SU-DHL-6 (cell line): ENCODE measurements around the gene JMY.
A peak's percentile ranks its signal among the peaks of the same experiment; 100 is the strongest.

Experiments
- H2AFZ ChIP-seq: fragments of 200-600 bp; sonication (generic); 2 replicates; pipeline ENCODE4 v1.6.1; 2014; ENCODE audit warnings: low read depth, mild to moderate bottlenecking, moderate library complexity, mixed read lengths, antibody characterized with exemption, low read length; ENCODE audit not compliant: severe bottlenecking
- H3F3A ChIP-seq: fragments of 200-600 bp; shearing (Covaris generic); 2 replicates; pipeline ENCODE4 v1.6.0; 2016; ENCODE audit warnings: antibody characterized with exemption, mild to moderate bottlenecking; ENCODE audit not compliant: insufficient read depth
- H3K27ac ChIP-seq: fragments of 200-600 bp; sonication (generic); 2 replicates; pipeline ENCODE4 v1.5.1; 2016; ENCODE audit warnings: low read depth, mild to moderate bottlenecking, low read length, moderate library complexity, mixed read lengths
- H3K27me3 ChIP-seq: fragments of 200-600 bp; sonication (generic), shearing (Covaris generic); 2 replicates; pipeline ENCODE4 v1.6.0; 2014; ENCODE audit warnings: mild to moderate bottlenecking, low read length
- H3K36me3 ChIP-seq: fragments of 200-600 bp; sonication (generic); 2 replicates; pipeline ENCODE4 v1.6.1; 2014; ENCODE audit warnings: mild to moderate bottlenecking, low read length, mixed read lengths
- H3K4me2 ChIP-seq: fragments of 300-600, 200-600 bp; shearing (Covaris generic), sonication (generic); 2 replicates; pipeline ENCODE4 v1.6.0; 2014; ENCODE audit warnings: low read length, low read depth, mild to moderate bottlenecking; ENCODE audit not compliant: poor library complexity, severe bottlenecking
- H3K4me3 ChIP-seq: fragments of 200-600 bp; sonication (generic); 2 replicates; pipeline ENCODE4 v1.5.1; 2014; ENCODE audit warnings: antibody characterized with exemption, low read length, mild to moderate bottlenecking, mixed read lengths; ENCODE audit not compliant: insufficient read depth, poor library complexity, severe bottlenecking
- H3K79me2 ChIP-seq: fragments of 200-600 bp; sonication (generic); 2 replicates; pipeline ENCODE4 v1.6.1; 2014; ENCODE audit warnings: mild to moderate bottlenecking, low read length, moderate library complexity; ENCODE audit not compliant: insufficient read depth
- H3K9ac ChIP-seq: fragments of 200-600 bp; sonication (generic); 2 replicates; pipeline ENCODE4 v1.7.0; 2014; ENCODE audit warnings: mild to moderate bottlenecking, low read length
- H3K9me2 ChIP-seq: fragments of 200-600 bp; sonication (generic); replicated peaks from 2 replicates; pipeline ENCODE4 v1.6.1; 2014; ENCODE audit warnings: low read length; ENCODE audit not compliant: insufficient read depth
- H3K9me3 ChIP-seq: fragments of 200-600 bp; sonication (generic); 2 replicates; pipeline ENCODE4 v1.6.1; 2014; ENCODE audit warnings: low read length, mixed read lengths; ENCODE audit not compliant: insufficient read depth
- H4K20me1 ChIP-seq: fragments of 200-600 bp; sonication (generic); 2 replicates; pipeline ENCODE4 v1.6.1; 2014; ENCODE audit warnings: low read depth, mild to moderate bottlenecking, antibody characterized with exemption, low read length, moderate library complexity, mixed read lengths
- CTCF ChIP-seq: fragments of 200-600 bp; sonication (generic); IDR thresholded peaks from one replicate; pipeline ENCODE4 v1.5.1; 2017; ENCODE audit warnings: antibody characterized with exemption, mild to moderate bottlenecking, low read length, moderate library complexity; ENCODE audit not compliant: insufficient read depth, poor library complexity, severe bottlenecking
- EZH2phosphoT487 ChIP-seq: fragments of 200-600 bp; sonication (generic), shearing (Covaris generic); conservative IDR thresholded peaks from 2 replicates; pipeline ENCODE4 v1.6.1; 2018; ENCODE audit warnings: mild to moderate bottlenecking, antibody characterized with exemption, low read length, moderate library complexity, mixed read lengths

JMY gene

GRCh38 chr5:79229357-79230174 lies 6.4 kb upstream of the JMY start:
- Histone ChIP-seq H3K4me3 (no peak overlapping the region), H3F3A (no peaks in the 10 kb centered on the region), H3K36me3 (no peaks in the 10 kb centered on the region), H2AFZ (no peak overlapping the region), H3K27ac (no peak overlapping the region), H3K27me3 (no peaks in the 10 kb centered on the region), H3K9ac (no peak overlapping the region), H3K9me3 (no peaks in the 10 kb centered on the region), H4K20me1 (no peaks in the 10 kb centered on the region), H3K79me2 (no peaks in the 10 kb centered on the region), H3K9me2 (no peaks in the 10 kb centered on the region), H3K4me2 (no peak overlapping the region)
- no peak for TF ChIP-seq EZH2phosphoT487
- TF ChIP-seq CTCF: no peak

GRCh38 chr5:79235261-79235633 lies 684 bp upstream of the JMY start:
- Histone ChIP-seq H3K9me3 (no peaks in the 10 kb centered on the region), H4K20me1 (no peaks in the 10 kb centered on the region), H2AFZ (peak overlapping the region; percentile 58)

GRCh38 chr5:79236362-79236969 lies 535 bp downstream of the JMY start:
- H2AFZ ChIP-seq: peak overlapping the region; percentile 86
- no peaks in the 10 kb centered on the region for H3K27me3 ChIP-seq
- TF ChIP-seq CTCF (no peak), EZH2phosphoT487 (no peak)
- no peaks in the 10 kb centered on the region for H3K36me3 ChIP-seq
- H3K79me2 ChIP-seq: no peaks in the 10 kb centered on the region
- H3K9me3 ChIP-seq: no peaks in the 10 kb centered on the region
- peak overlapping the region; percentile 59 for H3K9ac ChIP-seq
- peak overlapping the region; percentile 67 for H3K4me2 ChIP-seq
- peaks cover 10% of the 10 kb centered on the region for H3F3A ChIP-seq
- peak overlapping the region; percentile 61 for H3K4me3 ChIP-seq
- H4K20me1 ChIP-seq: no peaks in the 10 kb centered on the region
- H3K27ac ChIP-seq: no peak overlapping the region
- H3K9me2 ChIP-seq: no peaks in the 10 kb centered on the region

More at GRCh38 chr5:79235261-79235633, 684 bp upstream of the JMY start:
- Histone ChIP-seq H3K27me3 (no peaks in the 10 kb centered on the region), H3K9me2 (no peaks in the 10 kb centered on the region), H3K4me3 (peak overlapping the region; percentile 44), H3K9ac (peak overlapping the region; percentile 59; the same call in 1 of the 2 replicates), H3K79me2 (no peaks in the 10 kb centered on the region), H3K36me3 (no peaks in the 10 kb centered on the region), H3F3A (peaks cover 10% of the 10 kb centered on the region), H3K27ac (no peak overlapping the region), H3K4me2 (peak overlapping the region; percentile 67)
- TF ChIP-seq EZH2phosphoT487 (no peak), CTCF (no peak)
